Tongue (tissue), 2 donors: ENCODE results near the gene MMP11. TPM values are rescaled to one million over a fixed set of nuclear protein-coding genes. Genes with fewer than 3 reads are reported as not detected.

Experiments
- DNase-seq: peaks from one replicate; pipeline ENCODE4 v3.0.0-alpha.2; 2015
- total RNA-seq: library from RNA; depleted of rRNA; stranded (reverse); fragments of >200 nt; gene quantifications from one replicate; pipeline ENCODE4 v1.2.3, GENCODE V29; 2014

MMP11 gene
- total RNA-seq, 1 donor from 2014 or later = 10.8 TPM

DNA sequence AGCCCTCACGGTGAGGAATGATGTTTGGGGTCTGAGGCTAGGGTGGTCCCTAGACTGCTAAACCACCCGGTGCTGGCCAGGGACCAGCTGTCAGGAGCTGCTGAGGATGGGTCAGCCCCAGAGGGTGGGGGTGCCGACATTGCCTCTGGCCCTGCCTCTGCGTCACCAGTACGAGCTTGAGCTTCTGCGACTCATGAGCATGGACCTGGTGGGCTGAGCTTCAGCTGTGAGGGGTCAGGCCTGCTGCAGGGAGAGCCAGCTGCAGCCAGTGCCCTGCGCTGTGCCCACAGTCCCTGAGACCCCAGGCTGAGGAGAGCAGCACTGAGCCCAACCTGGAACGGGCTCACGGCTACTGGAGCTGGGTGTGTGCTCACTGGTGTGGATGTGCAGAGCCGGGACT is 59.1 kb downstream of the MMP11 start:
- DNase-seq = no peak

DNA sequence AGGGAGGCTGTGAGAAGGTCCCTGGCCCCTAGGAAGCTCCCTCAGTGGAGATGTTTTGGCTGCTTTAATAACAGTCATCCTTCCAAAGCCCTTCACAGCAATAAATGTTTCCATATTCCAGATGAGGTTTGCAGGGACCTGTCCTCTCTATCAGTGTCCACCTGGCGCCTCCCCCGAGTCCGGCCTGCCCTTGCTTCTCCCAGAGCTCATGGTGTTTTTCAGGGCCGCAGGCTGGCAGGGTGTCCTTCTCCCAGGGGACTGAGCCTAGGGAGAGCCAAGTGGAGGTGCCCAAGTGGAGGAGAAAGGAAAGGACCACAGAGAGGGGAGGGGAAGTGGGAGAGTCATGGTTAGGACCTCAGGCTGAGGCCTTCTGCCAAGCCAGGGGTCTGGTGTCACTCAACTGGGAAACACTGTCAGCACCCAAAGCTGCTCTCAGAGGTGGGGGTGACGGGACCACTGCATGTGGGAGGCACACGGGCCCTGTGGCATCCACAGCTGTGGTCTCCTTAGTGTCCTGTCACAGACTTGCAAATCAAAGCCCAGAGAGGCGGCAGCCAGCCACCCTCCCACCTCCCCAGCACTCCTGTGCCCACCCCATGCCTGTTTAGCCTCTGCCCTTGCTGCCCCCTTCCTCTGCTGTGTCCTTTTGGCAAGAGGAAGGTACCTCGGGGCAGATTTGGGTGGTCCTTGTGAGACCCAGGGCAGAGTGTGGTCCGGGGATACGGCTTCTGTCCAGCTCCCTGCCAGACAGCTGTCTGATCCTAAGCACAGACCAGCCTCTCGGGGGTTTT is 59.8 kb downstream of the MMP11 start:
- DNase-seq = no peak

DNA sequence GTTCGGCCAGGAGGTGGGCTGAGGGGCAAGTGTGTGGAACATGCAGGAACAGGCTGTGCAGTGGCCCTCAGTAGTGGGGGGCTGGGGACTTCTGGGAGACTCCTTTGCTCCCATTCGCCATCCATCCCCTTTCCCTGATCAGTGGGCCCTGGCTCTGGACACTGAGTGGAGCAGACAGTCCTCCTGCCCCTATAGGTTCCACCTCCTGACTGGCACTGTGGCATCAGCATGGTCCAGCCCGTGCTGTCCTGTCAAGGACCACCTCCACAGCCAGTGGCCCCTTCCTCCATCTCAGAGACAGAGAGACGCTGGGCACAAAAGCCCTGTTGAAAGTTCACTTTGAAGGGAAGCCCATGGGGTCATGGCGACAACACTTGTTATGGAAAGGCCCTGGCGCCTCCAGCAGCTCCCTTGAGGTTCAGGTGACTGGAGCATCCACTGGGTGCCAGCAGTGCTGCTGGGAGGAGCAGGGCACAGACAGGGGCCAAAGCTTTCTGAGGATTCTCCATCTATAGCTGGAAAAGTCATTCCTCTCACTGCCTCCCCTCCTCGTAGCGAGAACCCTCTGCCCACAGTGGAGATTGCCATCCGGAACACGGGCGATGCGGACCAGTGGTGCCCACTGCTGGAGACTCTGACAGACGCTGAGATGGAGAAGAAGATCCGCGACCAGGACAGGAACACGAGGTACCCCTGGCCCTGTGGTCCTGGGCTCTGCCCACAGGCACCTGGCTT is 60.5 kb downstream of the MMP11 start:
- DNase-seq = no peak

Other genes starting within 250 kb of the MMP11 start
- 1.5 TPM for gene IGLL1, start 192.6 kb upstream of the MMP11 start, total RNA-seq
- gene DRICH1, start 140.5 kb upstream of the MMP11 start, total RNA-seq = 0.41 TPM
- not detected for gene RGL4, start 81.8 kb upstream of the MMP11 start, total RNA-seq
- gene ZNF70, start 21.7 kb upstream of the MMP11 start, total RNA-seq = 4.6 TPM
- gene VPREB3, start 18.4 kb upstream of the MMP11 start, total RNA-seq = 1.7 TPM
- not detected for gene C22orf15, start 9.9 kb upstream of the MMP11 start, total RNA-seq
- gene CHCHD10, start 4.9 kb upstream of the MMP11 start, total RNA-seq = 6.4 TPM
- 22.1 TPM for gene SMARCB1, start 14.1 kb downstream of the MMP11 start, total RNA-seq
- gene DERL3, start 66.2 kb downstream of the MMP11 start, total RNA-seq = 0.10 TPM
- 8.2 TPM for gene SLC2A11, start 85.0 kb downstream of the MMP11 start, total RNA-seq
- 74.0 TPM for gene MIF, start 121.5 kb downstream of the MMP11 start, total RNA-seq
- 5.8 TPM for gene GSTT2B, start 188.3 kb downstream of the MMP11 start, total RNA-seq
- gene DDTL, start 194.0 kb downstream of the MMP11 start, total RNA-seq = not detected
- 72.2 TPM for gene DDT, start 201.6 kb downstream of the MMP11 start, total RNA-seq
- gene GSTT2, start 207.3 kb downstream of the MMP11 start, total RNA-seq = not detected
- gene GSTT4, start 232.6 kb downstream of the MMP11 start, total RNA-seq = not detected
- 42.3 TPM for gene CABIN1, start 238.5 kb downstream of the MMP11 start, total RNA-seq